ENCODE measurements around the gene PRR32.
"Not testable (repeated sequence)": the region's sequence is repeated elsewhere in the genome, so short reads cannot be mapped to it uniquely, and the experiment has no call there.

The PRR32 gene

GRCh38 chrX:126819429-126819828 is at the start of gene PRR32:
Gene PRR32, plus strand, starts transcription at chrX:126819729. Its CDS starts 115 bp downstream, at chrX:126819844.
- Histone ChIP-seq H4K20me1 (no peaks in the 10 kb centered on the region; a peak in 1 of 22 replicates), H3K27me3 (peaks cover 83 to 100% (median 99%) of the 10 kb centered on the region in 11 experiments), H3K9ac (no peak within 1 kb of the TSS), H3K9me3 (replicated peaks in 1 of 11) (peaks cover 0 to 4% (median 0%) of the 10 kb centered on the region in 11 experiments; a peak in 1 of 22 replicates), H3K4me1 (no peaks in the 10 kb centered on the region), H3K36me3 (no peaks in the 10 kb centered on the region), H3K4me2 (no peak within 1 kb of the TSS), H3K27ac (no peak within 1 kb of the TSS), H3K4me3 (no peak within 1 kb of the TSS)
- TF ChIP-seq Cebpa-rat (IDR thresholded peaks at IDR 0.05): no peak

GRCh38 chrX:126770179-126770578 is 49.4 kb upstream of the PRR32 start:
- no peak overlapping the region for H3K9ac ChIP-seq

GRCh38 chrX:126785539-126785938 is 34.0 kb upstream of the PRR32 start:
- Histone ChIP-seq H3K36me3 (no peaks in the 10 kb centered on the region), H3K9me3 (replicated peaks in 1 of 11) (peaks cover 0 to 19% (median 0%) of the 10 kb centered on the region in 11 experiments; a peak in 3 of 22 replicates), H3K4me2 (peak overlapping the region in 1 of 11 experiments; percentile 7; a peak in 1 of 22 replicates), H3K4me1 (peaks cover 0 to 24% (median 3%) of the 10 kb centered on the region in 10 experiments; a peak in 9 of 20 replicates), H3K9ac (no peak overlapping the region), H4K20me1 (no peaks in the 10 kb centered on the region), H3K4me3 (no peak overlapping the region), H3K27ac (peak overlapping the region in 3 of 11 experiments; percentile 20 to 69 (median 55); a peak in 5 of 22 replicates), H3K27me3 (peaks cover 45 to 98% (median 95%) of the 10 kb centered on the region in 11 experiments)
- peak in 2 of 11 experiments; percentile 18 to 26; a peak in 2 of 22 replicates for TF ChIP-seq Cebpa-rat (IDR thresholded peaks at IDR 0.05)

More at GRCh38 chrX:126770179-126770578, 49.4 kb upstream of the PRR32 start:
- Histone ChIP-seq H3K27ac (no peak overlapping the region), H3K36me3 (no peaks in the 10 kb centered on the region), H3K4me2 (no peak overlapping the region), H3K27me3 (peaks cover 57 to 99% (median 85%) of the 10 kb centered on the region in 11 experiments), H3K4me3 (no peak overlapping the region), H3K4me1 (no peaks in the 10 kb centered on the region), H3K9me3 (replicated peaks in 1 of 11) (peaks cover 0 to 19% (median 9%) of the 10 kb centered on the region in 11 experiments; a peak in 6 of 22 replicates), H4K20me1 (no peaks in the 10 kb centered on the region)
- TF ChIP-seq Cebpa-rat (IDR thresholded peaks at IDR 0.05): no peak

GRCh38 chrX:126799059-126799458 is 20.5 kb upstream of the PRR32 start:
- Histone ChIP-seq H3K9me3 (replicated peaks in 1 of 11) (peaks cover 0 to 3% (median 0%) of the 10 kb centered on the region in 11 experiments; a peak in 1 of 22 replicates), H3K4me3 (no peak overlapping the region), H3K27me3 (peaks cover 25 to 88% (median 71%) of the 10 kb centered on the region in 11 experiments; a peak in 21 of 22 replicates), H3K4me1 (no peaks in the 10 kb centered on the region), H3K36me3 (no peaks in the 10 kb centered on the region), H3K27ac (no peak overlapping the region), H4K20me1 (no peaks in the 10 kb centered on the region), H3K4me2 (no peak overlapping the region), H3K9ac (no peak overlapping the region)
- TF ChIP-seq Cebpa-rat (IDR thresholded peaks at IDR 0.05): no peak

DNA sequence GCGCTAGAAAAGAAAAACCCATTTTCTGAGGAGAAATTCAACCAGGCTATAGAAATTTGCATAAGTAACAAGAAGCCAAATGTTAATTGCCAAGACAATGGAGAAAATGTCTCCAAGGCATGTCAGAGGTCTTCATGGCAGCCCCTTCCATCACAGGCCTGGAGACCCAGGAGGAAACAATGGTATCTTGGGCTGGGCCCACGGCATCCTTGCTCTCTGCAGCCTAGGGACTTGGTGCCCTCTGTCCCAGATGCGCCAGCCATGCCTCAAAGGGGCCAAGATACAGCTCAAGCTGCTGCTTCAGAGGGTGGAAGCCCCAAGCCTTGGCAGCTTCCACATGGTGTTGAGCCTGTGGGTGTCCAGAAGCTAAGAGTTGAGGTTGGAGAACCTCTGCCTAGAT is 12.7 kb upstream of the PRR32 start:
- not testable (repeated sequence) for H3K4me3 ChIP-seq, H3K36me3 ChIP-seq, H3K4me1 ChIP-seq, H3K27ac ChIP-seq, H3K9ac ChIP-seq, H3K4me2 ChIP-seq, H4K20me1 ChIP-seq
- peaks cover 11 to 37% (median 25%) of the 10 kb centered on the region in 11 experiments for H3K9me3 ChIP-seq (replicated peaks in 1 of 11)
- peaks cover 0 to 60% (median 38%) of the 10 kb centered on the region in 11 experiments; a peak in 20 of 22 replicates for H3K27me3 ChIP-seq

DNA sequence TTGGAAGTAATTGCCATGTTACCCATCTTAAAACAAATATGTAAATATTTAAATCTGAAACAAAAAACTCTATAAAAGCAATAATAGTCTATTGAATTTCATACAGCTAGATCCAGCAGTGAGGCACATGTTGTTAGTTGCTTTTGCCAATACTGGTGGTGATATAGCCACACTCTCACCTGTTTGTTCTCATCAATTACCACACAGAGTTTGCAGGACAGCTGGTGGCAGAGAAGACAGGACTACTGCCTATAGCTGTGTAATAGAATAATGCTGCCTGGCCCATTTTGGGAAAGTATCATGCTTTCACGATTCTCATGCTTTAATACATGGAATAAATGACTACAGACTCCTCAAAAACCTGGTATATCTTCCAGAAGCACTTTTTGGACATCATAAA is 3.7 kb upstream of the PRR32 start:
- Histone ChIP-seq H4K20me1 (no peaks in the 10 kb centered on the region; a peak in 1 of 22 replicates), H3K27ac (no peak overlapping the region)

DNA sequence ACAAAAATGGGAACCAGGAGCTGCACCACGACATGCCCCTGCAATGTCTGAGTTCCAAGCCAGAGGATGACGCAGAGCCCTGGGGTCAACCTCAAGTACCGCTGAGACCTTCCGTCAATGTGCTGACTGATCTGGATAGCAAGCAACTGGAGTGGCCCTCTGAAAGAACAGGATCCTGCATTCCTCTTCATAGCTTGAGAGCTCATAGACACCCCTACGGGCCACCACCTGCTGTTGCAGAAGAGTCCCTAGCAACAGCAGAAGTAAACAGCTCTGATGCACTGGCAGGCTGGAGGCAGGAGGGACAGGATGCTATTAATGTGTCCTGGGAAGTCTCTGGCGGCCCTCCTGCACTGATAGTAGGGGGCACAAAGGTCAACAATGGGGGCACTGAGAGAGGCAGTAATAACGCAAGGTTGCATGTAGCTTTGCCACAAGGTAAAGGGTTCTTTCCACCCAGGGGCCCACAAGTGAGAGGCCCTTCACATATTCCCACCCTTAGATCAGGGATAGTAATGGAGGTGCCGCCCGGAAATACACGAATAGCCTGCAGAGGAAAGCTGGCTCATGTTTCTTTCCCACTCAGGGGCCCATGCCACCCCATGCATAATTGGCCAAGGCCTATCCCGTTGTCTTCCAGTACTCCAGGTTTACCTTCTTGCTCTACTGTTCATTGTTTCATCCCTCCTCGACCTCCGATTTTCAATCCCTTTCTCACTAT is 1.3 kb downstream of the PRR32 start:
- Histone ChIP-seq H3K27me3 (peaks cover 81 to 100% (median 99%) of the 10 kb centered on the region in 11 experiments), H3K27ac (no peak overlapping the region), H3K4me2 (no peak overlapping the region), H3K4me1 (no peaks in the 10 kb centered on the region), H3K4me3 (no peak overlapping the region), H4K20me1 (no peaks in the 10 kb centered on the region; a peak in 1 of 22 replicates), H3K9ac (no peak overlapping the region), H3K9me3 (replicated peaks in 1 of 11) (peaks cover 0 to 4% (median 0%) of the 10 kb centered on the region in 11 experiments; a peak in 1 of 22 replicates), H3K36me3 (no peaks in the 10 kb centered on the region)
- no peak for TF ChIP-seq Cebpa-rat (IDR thresholded peaks at IDR 0.05)

More for the DNA sequence above, 3.7 kb upstream of the PRR32 start:
- Histone ChIP-seq H3K36me3 (no peaks in the 10 kb centered on the region), H3K9me3 (replicated peaks in 1 of 11) (peaks cover 0 to 4% (median 0%) of the 10 kb centered on the region in 11 experiments; a peak in 1 of 22 replicates), H3K9ac (no peak overlapping the region), H3K4me3 (no peak overlapping the region), H3K4me2 (no peak overlapping the region), H3K27me3 (peaks cover 63 to 100% (median 90%) of the 10 kb centered on the region in 11 experiments), H3K4me1 (no peaks in the 10 kb centered on the region)
- no peak for TF ChIP-seq Cebpa-rat (IDR thresholded peaks at IDR 0.05)

GRCh38 chrX:126824338-126825007 is 4.9 kb downstream of the PRR32 start:
- no peaks in the 10 kb centered on the region for H3K9me3 ChIP-seq (replicated peaks in 1 of 11)
- H3K36me3 ChIP-seq: no peaks in the 10 kb centered on the region
- H4K20me1 ChIP-seq: no peaks in the 10 kb centered on the region; a peak in 2 of 22 replicates
- no peak overlapping the region for H3K4me2 ChIP-seq
- H3K4me1 ChIP-seq: no peaks in the 10 kb centered on the region
- H3K27ac ChIP-seq: no peak overlapping the region
- no peak overlapping the region for H3K4me3 ChIP-seq
- H3K27me3 ChIP-seq: peaks cover 69 to 93% (median 91%) of the 10 kb centered on the region in 11 experiments
- no peak overlapping the region for H3K9ac ChIP-seq
- TF ChIP-seq Cebpa-rat (IDR thresholded peaks at IDR 0.05): no peak

GRCh38 chrX:126825566-126826193 is 6.2 kb downstream of the PRR32 start:
- no peak overlapping the region for H3K4me2 ChIP-seq
- H3K4me3 ChIP-seq: no peak overlapping the region
- peaks cover 70 to 93% (median 91%) of the 10 kb centered on the region in 11 experiments for H3K27me3 ChIP-seq
- H3K36me3 ChIP-seq: no peaks in the 10 kb centered on the region
- H3K27ac ChIP-seq: no peak overlapping the region
- H3K9me3 ChIP-seq (replicated peaks in 1 of 11): no peaks in the 10 kb centered on the region
- no peak for TF ChIP-seq Cebpa-rat (IDR thresholded peaks at IDR 0.05)
- H4K20me1 ChIP-seq: no peaks in the 10 kb centered on the region; a peak in 2 of 22 replicates
- no peaks in the 10 kb centered on the region for H3K4me1 ChIP-seq
- no peak overlapping the region for H3K9ac ChIP-seq

Data from BLaER1 treated with 17β-estradiol and CSF1 and Interleukin-3, amounts not matched to agents 10 nM and 100 nM (cell line).